DOHH2 (cell line): ENCODE results near the gene LRRC63.
"Not testable (repeated sequence)": the region's sequence is repeated elsewhere in the genome, so short reads cannot be mapped to it uniquely, and the experiment has no call there.

Experiments used
- H3F3A ChIP-seq: fragments of 200-600 bp; sonication (generic), shearing (Covaris generic); 2 replicates; pipeline ENCODE4 v1.6.0; 2016; ENCODE audit warnings: antibody characterized with exemption, mild to moderate bottlenecking; ENCODE audit not compliant: control insufficient read depth, insufficient read depth
- H3K27ac ChIP-seq: fragments of 200-600 bp; sonication (generic); 2 replicates; pipeline ENCODE4 v1.5.1; 2014; ENCODE audit warnings: low read depth, mild to moderate bottlenecking, low read length, moderate library complexity
- H3K27me3 ChIP-seq: fragments of 200-600 bp; sonication (generic); 2 replicates; pipeline ENCODE4 v1.6.1; 2014; ENCODE audit warnings: mild to moderate bottlenecking, low read length, mixed read lengths; ENCODE audit not compliant: control insufficient read depth
- H3K36me3 ChIP-seq: fragments of 200-600 bp; sonication (generic); 2 replicates; pipeline ENCODE4 v1.6.1; 2014; ENCODE audit warnings: mild to moderate bottlenecking, low read length, moderate library complexity, mixed read lengths; ENCODE audit not compliant: control insufficient read depth
- H3K4me1 ChIP-seq: fragments of 200-600 bp; sonication (generic); 2 replicates; pipeline ENCODE4 v1.6.1; 2014; ENCODE audit warnings: mild to moderate bottlenecking, low read length, mixed read lengths; ENCODE audit not compliant: control insufficient read depth
- H3K4me2 ChIP-seq: fragments of 200-600 bp; sonication (generic); 2 replicates; pipeline ENCODE4 v1.6.0; 2014; ENCODE audit warnings: mild to moderate bottlenecking, low read length, moderate library complexity
- H3K4me3 ChIP-seq: fragments of 200-600 bp; sonication (generic); 2 replicates; pipeline ENCODE4 v1.5.1; 2014; ENCODE audit warnings: mild to moderate bottlenecking, low read length, mixed read lengths
- H3K79me2 ChIP-seq: fragments of 200-600 bp; sonication (generic); 2 replicates; pipeline ENCODE4 v1.6.1; 2014; ENCODE audit warnings: mild to moderate bottlenecking, low read length, mixed read lengths; ENCODE audit not compliant: control insufficient read depth
- H3K9me2 ChIP-seq: fragments of 200-600 bp; sonication (generic); replicated peaks from 2 replicates; pipeline ENCODE4 v1.6.1; 2014; ENCODE audit warnings: mild to moderate bottlenecking, low read length, mixed read lengths; ENCODE audit not compliant: control insufficient read depth
- H3K9me3 ChIP-seq: fragments of 200-600 bp; sonication (generic); 2 replicates; pipeline ENCODE4 v1.6.1; 2014; ENCODE audit warnings: antibody characterized with exemption, low read length, mixed read lengths; ENCODE audit not compliant: control insufficient read depth, insufficient read depth
- H4K20me1 ChIP-seq: fragments of 200-600 bp; sonication (generic); 2 replicates; pipeline ENCODE4 v1.6.0; 2014; ENCODE audit warnings: low read depth, mild to moderate bottlenecking, antibody characterized with exemption, low read length, moderate library complexity; ENCODE audit not compliant: control insufficient read depth, insufficient read depth
- CTCF ChIP-seq: fragments of 200-600 bp; sonication (generic); IDR thresholded peaks from one replicate; pipeline ENCODE4 v1.5.1; 2014; ENCODE audit warnings: antibody characterized with exemption, mild to moderate bottlenecking, low read depth, low read length; ENCODE audit not compliant: poor library complexity, severe bottlenecking
- EZH2phosphoT487 ChIP-seq: fragments of 200-600 bp; sonication (generic); IDR thresholded peaks from 2 replicates; pipeline ENCODE4 v1.6.1; 2017; ENCODE audit warnings: borderline replicate concordance, mild to moderate bottlenecking, antibody characterized with exemption, low read length, moderate library complexity, mixed read lengths

Gene LRRC63

GRCh38 chr13:46210362-46211083 lies 1.2 kb upstream of the LRRC63 start:
- TF ChIP-seq EZH2phosphoT487 (no peak; the same call in 1 of the 2 replicates), CTCF (no peak)
- Histone ChIP-seq H3K79me2 (no peaks in the 10 kb centered on the region), H3K36me3 (no peaks in the 10 kb centered on the region), H3K27me3 (peaks cover 35% of the 10 kb centered on the region), H3K27ac (no peak overlapping the region), H3K9me3 (no peaks in the 10 kb centered on the region), H3K9me2 (no peaks in the 10 kb centered on the region), H3K4me2 (peak overlapping the region; percentile 85; the same call in 1 of the 2 replicates), H4K20me1 (no peaks in the 10 kb centered on the region), H3K4me3 (no peak overlapping the region), H3F3A (no peaks in the 10 kb centered on the region), H3K4me1 (peaks cover 15% of the 10 kb centered on the region)

- Histone ChIP-seq H3K27ac (no peak overlapping the region), H3K9me3 (no peaks in the 10 kb centered on the region), H3K9me2 (no peaks in the 10 kb centered on the region), H3K4me3 (peak overlapping the region; percentile 72), H3K4me1 (peaks cover 15% of the 10 kb centered on the region), H3K4me2 (peak overlapping the region; percentile 85), H3K27me3 (peaks cover 35% of the 10 kb centered on the region), H3K36me3 (no peaks in the 10 kb centered on the region), H3F3A (no peaks in the 10 kb centered on the region), H3K79me2 (no peaks in the 10 kb centered on the region), H4K20me1 (no peaks in the 10 kb centered on the region)
- no peak for TF ChIP-seq EZH2phosphoT487
Measured at GRCh38 chr13:46211116-46211482, 629 bp upstream of the LRRC63 start.

- no peaks in the 10 kb centered on the region for H3K36me3 ChIP-seq
- TF ChIP-seq EZH2phosphoT487 (no peak), CTCF (no peak)
- no peak overlapping the region for H3K4me2 ChIP-seq
- no peaks in the 10 kb centered on the region for H4K20me1 ChIP-seq
- no peaks in the 10 kb centered on the region for H3K9me2 ChIP-seq
- H3K9me3 ChIP-seq: no peaks in the 10 kb centered on the region
- peaks cover 15% of the 10 kb centered on the region for H3K4me1 ChIP-seq
- no peak overlapping the region for H3K4me3 ChIP-seq
- H3K79me2 ChIP-seq: no peaks in the 10 kb centered on the region
- H3K27me3 ChIP-seq: peaks cover 27% of the 10 kb centered on the region
- H3K27ac ChIP-seq: no peak overlapping the region
- H3F3A ChIP-seq: no peaks in the 10 kb centered on the region
Measured at GRCh38 chr13:46213242-46213641, 1.5 kb downstream of the LRRC63 start.

- not testable (repeated sequence) for H3K4me2 ChIP-seq, H3K9me3 ChIP-seq, H3F3A ChIP-seq, H3K79me2 ChIP-seq, H3K36me3 ChIP-seq, H4K20me1 ChIP-seq, H3K9me2 ChIP-seq, H3K4me3 ChIP-seq, H3K27ac ChIP-seq
- H3K27me3 ChIP-seq: peaks cover 24% of the 10 kb centered on the region
- H3K4me1 ChIP-seq: peaks cover 15% of the 10 kb centered on the region
Measured at GRCh38 chr13:46214741-46215140, 3.0 kb downstream of the LRRC63 start.

GRCh38 chr13:46220234-46220633 lies 8.5 kb downstream of the LRRC63 start:
- H3K36me3 ChIP-seq, H3K4me1 ChIP-seq, H3K79me2 ChIP-seq: not testable (repeated sequence)

More at GRCh38 chr13:46220234-46220633, 8.5 kb downstream of the LRRC63 start:
- not testable (repeated sequence) for H3K9me2 ChIP-seq, H4K20me1 ChIP-seq, H3K27me3 ChIP-seq, H3K4me3 ChIP-seq, H3K27ac ChIP-seq, H3K4me2 ChIP-seq, H3K9me3 ChIP-seq, H3F3A ChIP-seq
